GM18507 (cell line): Measurements from ENCODE around the gene RADX.

Source experiments
- DNase-seq: peaks from one replicate; pipeline ENCODE4 v3.0.0; 2011; ENCODE audit warnings: low read depth; ENCODE audit not compliant: insufficient read length; ENCODE audit errors: extremely low spot score
- FAIRE-seq: peaks from 2 replicates; lab custom pipeline; 2011; peaks lifted over from hg19 to GRCh38; lab: Jason Lieb, UNC

The RADX gene

DNA sequence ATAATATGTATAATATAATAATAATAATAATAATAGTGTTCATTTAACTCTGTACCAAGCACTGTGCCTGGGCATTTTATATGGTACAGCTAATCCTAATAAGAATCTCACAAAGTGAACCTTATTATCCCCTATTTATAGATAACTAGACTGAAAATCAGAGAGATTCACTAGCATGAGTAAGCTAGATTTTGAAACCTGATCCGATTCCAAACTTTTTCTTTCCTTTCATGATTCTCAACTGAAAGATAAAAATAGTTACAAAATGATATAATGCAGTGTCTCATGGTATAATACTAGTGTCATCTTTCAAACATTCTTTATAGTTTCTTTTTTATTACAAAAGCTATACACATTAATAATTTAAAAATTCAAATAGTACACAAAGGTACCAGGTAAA, 58.9 kb downstream of the RADX start:
- FAIRE-seq (no peak), DNase-seq (no peak)

DNA sequence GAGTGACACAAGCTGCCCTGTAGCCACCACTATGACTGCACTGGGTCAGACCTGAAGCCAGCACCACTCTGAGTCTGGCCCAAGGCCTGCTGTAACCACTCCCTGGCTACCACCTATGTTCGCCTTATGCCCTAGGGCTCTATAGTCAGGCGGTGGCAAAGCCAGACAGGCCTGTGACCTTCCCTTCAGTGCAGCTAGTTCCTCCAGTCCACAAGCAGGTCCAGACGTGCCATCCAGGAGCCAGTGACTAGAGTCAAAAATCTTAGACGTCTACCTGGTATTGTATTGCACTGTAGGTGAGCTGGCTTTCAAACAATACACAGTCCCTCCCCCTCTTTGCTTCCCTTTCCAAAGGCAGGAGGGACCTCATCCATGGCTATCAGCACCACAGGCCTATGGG, 60.7 kb downstream of the RADX start:
- DNase-seq (no peak), FAIRE-seq (no peak)

DNA sequence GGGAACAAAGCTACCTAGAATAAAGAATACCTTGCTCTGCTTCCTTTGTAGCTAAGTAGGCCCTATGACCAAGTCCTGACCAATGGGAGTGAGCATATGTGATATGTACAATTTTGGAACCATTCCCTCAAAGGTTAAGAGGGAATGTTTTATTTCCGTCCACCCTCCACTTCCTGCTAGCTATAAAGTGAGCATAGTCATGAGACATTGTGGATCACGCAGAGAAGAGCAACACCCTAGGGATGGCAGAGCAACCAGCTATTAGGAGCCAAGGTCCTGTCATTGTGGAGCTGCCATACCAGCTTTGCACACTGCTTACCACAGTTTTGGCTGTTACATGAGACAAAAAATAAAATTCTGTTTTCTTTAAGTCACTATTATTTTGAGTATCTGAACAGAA, 68.9 kb downstream of the RADX start:
- FAIRE-seq (no peak), DNase-seq (no peak)

DNA sequence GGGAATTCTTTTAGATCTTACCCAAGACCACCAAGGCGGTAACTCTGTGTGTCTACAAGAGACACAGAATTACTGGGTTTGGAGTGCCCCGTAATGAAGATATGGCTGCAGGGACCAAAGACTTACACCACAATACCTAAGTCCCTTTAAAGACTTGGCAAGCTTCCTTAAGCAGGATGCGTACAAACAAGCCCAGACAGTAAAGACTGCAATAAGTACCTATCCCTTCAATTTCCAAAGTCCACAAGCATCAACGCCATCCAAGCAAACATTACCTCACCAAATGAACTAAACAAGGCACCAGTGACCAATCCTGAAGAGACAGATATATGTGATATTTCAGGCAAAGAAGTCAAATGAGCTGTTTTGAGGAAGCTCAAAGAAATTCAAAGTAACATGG, 72.4 kb downstream of the RADX start:
- FAIRE-seq (no peak), DNase-seq (no peak)

DNA sequence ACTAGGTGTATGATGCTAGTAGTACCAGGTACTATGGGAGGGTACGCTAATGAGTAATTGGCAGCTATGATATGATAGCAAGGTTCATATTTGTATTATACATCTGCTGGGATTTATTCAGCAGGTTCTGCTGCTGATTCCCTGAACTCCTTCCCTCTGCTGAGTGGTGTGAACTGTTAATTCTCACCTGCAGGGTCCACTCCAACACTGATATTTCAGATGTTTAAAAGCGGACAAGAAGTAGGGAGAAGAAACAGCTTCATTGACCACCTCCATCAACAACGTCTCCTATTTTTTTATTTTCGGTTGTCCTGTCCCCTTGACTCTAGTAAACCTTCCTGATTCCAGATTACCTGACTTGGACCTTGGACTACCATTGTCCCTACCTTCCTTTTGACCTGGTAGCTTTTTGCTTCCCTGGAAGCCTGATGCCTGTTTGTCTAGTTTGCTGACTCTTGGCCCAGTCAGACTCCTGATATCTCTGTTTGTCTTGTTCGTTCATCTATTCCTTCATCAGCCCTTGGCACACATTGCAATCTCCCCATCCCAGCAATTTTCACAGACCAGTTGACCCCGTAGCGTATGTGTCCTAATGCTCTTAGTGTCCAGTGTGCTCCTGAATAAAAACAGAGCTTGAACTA, 80.8 kb downstream of the RADX start:
- FAIRE-seq, result no peak
- DNase-seq, result no peak

DNA sequence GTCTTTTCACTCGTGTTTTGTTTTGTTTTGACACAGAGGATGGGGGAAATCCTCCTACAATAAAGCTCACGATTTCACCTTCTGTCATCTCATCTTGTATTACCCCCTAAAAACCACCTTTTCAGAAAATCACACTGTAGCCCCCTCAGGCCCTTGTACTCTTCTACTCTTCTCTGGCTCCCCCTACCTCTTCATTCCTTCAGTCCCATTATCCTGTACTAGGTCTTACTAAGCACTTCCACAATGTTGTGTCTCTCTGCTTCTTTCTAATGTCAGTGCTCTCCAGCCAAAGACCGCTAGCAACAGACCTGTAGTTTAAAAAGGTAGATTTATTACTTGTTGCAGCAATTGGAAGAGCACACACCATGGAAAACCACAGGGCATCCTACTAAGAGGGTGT, 84.7 kb downstream of the RADX start:
- no peak for FAIRE-seq
- no peak for DNase-seq

DNA sequence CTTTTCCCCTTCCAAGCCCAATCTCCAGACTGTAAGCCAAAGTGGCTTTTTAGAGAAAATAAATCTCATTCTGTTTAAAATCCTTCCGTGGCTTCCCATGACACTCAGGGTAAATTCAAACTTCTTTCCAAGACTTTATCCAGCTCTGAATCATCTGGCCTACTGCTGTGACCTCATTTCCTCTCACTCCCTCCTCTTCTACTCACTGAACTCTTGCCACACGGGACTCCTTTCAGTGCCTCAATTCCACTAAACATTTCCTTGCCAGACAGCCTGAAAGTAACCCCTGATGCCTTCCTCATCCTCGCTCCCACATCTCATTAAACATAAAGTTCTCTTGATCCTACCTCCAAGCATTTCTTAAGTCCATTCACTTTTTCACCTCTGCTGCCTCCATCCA, 86.9 kb downstream of the RADX start:
- no peak for FAIRE-seq
- DNase-seq, result no peak

DNA sequence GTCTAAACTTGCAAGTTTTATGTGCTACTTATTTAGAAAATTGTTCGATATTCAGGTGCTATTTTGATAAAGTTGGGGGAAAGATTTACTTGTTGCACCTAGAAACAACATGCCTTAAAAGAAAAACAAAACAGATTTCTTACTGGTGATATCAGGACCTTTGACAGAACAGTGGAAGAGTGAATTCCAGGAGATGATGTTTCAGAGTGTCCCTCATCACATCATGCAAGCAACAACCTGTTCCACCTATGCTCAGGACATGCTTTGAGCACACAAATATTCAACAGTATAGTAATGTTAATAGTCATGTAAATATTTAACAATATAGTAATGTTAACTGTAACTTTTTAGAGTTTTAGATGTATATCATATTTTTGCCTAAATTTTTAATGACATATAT, 90.9 kb downstream of the RADX start:
- DNase-seq (no peak), FAIRE-seq (no peak)

DNA sequence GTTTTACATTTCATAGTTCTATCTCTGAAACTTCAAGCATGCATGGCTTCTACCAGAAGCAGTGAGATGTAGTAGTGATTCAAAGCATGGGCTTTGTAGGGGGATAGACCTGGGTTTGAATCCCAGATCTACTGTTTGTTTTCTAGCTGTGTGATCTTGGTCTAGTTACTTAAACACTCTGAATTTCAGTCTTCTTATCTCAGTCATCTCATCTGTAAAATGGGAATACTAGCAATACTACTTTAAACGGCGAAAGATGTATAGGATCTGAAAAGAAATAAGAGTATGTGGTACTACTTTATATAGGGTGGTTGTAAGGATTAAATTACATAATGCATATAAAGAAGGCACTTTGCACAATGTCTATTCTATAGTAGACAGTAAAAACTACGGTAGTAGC, 94.7 kb downstream of the RADX start:
- no peak for FAIRE-seq

DNA sequence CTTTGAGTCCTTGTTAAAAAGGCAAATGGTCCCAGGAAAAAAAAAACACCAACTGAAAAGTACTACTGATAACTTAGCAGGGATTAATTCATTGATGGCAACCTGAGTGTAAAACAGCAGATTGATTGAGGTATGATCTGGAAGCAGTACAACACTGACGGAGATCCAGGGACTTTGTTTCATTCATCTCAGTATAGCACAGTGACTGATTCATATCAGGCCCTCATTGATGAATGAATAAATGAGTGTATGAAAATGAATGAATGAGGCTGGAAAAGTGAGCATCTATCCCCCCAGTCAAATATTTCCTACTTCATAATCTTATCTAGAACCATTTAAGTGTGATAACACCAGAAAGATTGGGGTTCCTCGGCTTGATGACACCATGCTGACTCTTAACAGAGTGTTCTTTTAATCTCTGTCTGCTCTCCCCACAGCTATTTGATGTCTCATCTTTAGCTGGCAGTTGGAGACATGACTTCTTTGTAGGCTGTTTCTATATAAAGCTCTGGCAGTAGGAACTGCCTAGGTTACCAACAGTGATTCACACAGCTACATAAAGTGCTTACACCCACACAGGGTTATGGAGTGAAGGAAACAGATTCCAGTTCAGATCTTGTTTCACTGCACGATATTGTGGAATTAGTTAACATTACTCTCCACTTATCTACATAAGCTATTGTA, 96.1 kb downstream of the RADX start:
- DNase-seq (no peak), FAIRE-seq (no peak)

More for the DNA sequence above, 94.7 kb downstream of the RADX start:
- no peak for DNase-seq

DNA sequence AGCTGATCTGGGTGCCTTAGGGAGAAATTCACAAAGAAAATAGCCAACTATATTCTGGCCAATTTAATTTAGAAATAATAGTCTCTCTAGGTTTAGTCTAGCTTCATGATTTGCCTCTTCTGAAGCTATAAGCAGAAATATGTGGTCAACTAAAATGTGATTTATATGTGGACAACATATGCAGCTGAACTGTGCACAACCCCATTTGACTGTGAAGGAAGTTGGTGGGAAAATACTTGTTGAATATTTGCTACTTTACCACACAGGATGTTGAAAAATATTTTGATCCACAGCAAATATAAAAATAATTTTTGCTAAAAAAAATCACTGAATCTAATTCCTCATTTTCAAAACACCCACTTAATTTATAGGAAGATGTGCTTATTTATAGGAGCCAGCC, 99.0 kb downstream of the RADX start:
- FAIRE-seq (no peak), DNase-seq (no peak)

DNA sequence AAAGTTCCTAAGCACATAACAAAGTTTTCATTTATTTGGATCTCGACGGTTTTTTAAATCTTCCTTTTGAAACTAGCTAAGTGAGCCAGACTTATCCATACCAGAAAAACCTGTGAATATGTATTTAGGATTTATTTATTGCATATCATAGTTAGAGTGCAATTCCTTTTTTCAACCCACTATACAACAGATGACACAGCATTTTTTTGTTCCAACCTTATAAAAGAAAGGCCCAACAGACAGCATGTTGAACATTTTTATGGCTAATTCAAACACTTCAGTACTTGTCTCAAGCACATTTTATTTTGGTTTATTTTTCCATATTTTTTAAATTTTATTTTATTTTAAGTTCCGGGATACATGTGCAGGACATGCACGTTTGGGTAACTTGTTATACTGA, 99.6 kb downstream of the RADX start:
- DNase-seq, result no peak
- FAIRE-seq, result no peak

DNA sequence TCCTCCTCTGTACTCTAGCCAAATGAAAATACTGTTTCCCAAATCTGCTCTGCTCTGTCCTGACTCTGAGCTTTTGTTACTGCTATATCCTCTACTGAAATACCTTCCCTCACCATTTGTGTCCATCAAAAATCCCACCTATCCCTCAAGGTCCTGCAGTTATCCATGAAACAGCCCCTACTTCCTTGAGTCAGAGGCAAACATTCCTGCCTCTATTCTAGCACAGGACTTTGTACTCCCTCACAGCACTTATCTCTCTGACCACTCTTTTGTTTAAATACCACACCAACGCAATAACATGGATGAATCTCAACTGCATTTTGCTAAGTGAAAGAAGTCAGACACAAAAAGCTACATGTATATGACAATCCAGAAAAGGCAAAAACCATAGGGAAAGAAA, 104.2 kb downstream of the RADX start:
- FAIRE-seq (no peak), DNase-seq (no peak)

DNA sequence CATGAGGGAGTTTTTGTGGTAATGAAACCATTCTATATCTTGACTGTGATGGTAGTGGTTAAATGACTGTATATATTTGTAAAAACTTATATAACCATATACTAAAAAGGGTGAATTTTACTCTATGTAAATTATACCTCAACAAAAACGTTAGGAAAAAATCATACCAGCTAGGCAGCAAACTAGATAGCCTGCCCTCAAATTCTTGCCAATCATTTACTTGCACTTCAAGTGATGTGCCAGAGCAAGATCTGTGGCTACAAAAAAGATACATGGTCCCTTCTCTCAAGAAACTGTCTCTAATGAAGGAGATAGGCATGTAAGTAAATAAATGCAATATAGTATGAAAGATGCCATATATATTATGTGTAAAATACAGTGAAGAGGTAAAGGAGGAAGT, 104.7 kb downstream of the RADX start:
- FAIRE-seq, result no peak
- DNase-seq, result no peak

DNA sequence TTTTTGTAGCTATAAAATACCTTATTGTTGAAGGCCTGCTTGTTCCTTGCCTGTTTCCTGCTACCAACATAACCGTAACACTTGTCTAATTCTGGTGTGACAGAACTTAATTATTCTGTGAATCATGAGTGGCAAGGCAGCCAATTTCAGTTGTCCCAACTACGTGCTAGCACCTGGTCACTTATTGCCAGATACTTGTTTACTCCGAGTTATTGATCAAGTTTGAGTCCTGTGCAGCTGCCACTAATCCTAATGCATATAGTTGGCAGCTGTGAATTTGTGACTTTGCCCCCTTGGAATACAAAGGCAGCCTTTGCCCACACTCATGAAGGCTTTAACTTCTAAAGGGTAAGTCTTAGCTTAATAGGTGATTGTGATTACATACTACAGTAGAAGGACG, 106.9 kb downstream of the RADX start:
- no peak for DNase-seq
- FAIRE-seq, result no peak

DNA sequence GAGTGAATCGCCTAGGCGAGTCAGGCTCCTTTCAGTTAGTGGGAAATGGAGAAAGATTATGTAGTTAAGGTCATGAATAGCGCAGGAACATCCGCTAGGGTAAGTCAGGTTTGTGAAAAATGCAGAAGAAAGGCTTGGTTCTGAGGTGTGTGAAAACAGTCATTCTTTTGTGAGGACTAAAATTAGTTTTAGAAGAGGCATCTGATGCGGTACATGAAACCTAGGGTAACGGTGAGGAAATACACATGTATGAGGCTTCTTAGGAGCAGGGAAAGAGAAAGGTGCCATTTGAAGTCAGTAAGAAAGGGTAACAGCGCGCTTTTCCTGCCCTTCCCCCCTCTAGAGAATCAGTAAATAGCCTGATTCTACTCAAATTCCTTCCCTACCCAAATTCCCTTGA, 114.2 kb downstream of the RADX start:
- FAIRE-seq, result peak; percentile 63
- DNase-seq, result no peak

DNA sequence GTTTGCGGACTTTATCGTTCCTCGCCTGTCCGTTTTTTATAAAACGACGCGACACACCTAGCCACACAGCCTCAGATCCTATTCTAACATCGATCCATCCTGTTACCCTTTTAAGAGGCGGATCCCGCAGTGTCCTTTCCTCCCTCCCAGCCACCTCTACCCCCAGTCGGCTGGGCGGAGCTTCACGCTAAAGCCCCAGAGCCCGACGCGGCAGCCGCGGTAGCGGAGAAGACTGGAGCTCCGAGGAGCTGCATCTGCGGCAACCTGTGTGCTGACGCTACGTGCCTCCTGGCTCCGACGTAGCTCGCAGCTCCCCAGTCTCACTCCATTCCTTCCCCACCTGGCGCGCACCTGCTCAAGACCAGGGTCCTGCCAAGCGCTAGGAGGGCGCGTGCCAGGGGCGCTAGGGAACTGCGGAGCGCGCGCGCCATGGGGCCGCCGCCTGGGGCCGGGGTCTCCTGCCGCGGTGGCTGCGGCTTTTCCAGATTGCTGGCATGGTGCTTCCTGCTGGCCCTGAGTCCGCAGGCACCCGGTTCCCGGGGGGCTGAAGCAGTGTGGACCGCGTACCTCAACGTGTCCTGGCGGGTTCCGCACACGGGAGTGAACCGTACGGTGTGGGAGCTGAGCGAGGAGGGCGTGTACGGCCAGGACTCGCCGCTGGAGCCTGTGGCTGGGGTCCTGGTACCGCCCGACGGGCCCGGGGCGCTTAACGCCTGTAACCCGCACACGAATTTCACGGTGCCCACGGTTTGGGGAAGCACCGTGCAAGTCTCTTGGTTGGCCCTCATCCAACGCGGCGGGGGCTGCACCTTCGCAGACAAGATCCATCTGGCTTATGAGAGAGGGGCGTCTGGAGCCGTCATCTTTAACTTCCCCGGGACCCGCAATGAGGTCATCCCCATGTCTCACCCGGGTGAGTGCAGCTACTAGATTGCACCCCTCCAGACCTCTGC, 115.0 kb downstream of the RADX start, which contains the start of gene RNF128:
RNF128 (plus strand) TSS at position 217 of the 953 bp plus-strand sequence; CDS start at position 430, 213 bp downstream.
- DNase-seq (no peak), FAIRE-seq (no peak)

DNA sequence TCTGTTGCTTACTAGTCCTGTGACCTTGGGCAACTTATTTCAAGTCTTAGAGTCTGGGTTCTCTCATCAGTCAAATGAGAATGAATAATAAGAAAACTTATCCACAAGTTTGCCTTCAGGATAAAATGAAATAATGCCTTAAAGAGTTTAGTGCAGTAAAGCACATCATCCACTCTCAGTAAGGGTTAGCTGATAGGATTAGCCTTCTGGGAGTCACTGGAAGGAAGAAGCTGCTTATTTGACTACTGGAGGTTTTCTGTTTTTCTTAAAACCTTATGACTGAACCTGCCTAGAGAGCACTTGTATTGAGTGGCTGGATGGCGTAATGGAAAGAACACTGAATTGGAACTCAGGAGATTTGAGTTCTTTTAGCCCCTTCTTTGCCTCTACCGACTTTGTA, 116.6 kb downstream of the RADX start:
- DNase-seq (no peak), FAIRE-seq (no peak)
